RWPE1 (cell line): ENCODE data around the gene POLR3C.
"Not testable (repeated sequence)": the region's sequence is repeated elsewhere in the genome, so short reads cannot be mapped to it uniquely, and the experiment has no call there.

ENCODE experiments used
- CTCF ChIA-PET: fragments of 350-600 bp; sonication (Branson Sonifier 250); formaldehyde crosslinking; extraction: SDS; loops from one replicate; lab custom pipeline; 2021; lab: Yijun Ruan, JAX
- POLR2A ChIA-PET: fragments of 400-600 bp; formaldehyde crosslinking; extraction: SDS; loops from one replicate; lab custom pipeline; 2020; ENCODE audit warnings: antibody characterized with exemption; ENCODE audit not compliant: low non-redundant PET; lab: Yijun Ruan, JAX
- DNase-seq: peaks from one replicate; pipeline ENCODE4 v3.0.0; 2012; ENCODE audit warnings: low spot score
- H3K27ac ChIP-seq: fragments of 450-650 bp; 2 replicates; pipeline ENCODE4 v1.5.1; 2017
- TF ChIP-seq, protein P1 (sequence below): fragments of 450-650 bp; conservative IDR thresholded peaks from 2 replicates; pipeline ENCODE4 v1.5.1; 2017; ENCODE audit warnings: low read depth, mild to moderate bottlenecking

Gene POLR3C

DNA sequence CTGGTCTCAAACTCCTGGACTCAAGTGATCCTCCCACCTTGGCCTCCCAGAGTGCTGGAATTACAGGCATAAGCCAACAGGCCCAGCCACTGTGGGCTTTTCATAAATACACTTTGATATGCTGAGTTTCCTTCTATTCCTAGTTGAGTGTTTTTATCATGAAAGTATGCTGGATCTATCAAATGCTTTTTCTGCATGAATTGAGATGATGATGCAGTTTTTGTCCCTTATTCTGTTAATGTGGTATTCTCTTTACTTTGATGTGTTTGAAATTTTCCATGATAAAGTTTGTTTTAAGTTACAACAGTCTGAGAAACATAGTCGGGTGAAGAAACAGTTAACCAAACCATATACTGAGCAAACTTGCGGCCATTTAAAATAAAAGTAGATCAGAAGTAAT, 24.2 kb upstream of the POLR3C start:
- POLR2A ChIA-PET: no interaction called here
- no peak overlapping the region for H3K27ac ChIP-seq
- TF ChIP-seq, protein P1, sequence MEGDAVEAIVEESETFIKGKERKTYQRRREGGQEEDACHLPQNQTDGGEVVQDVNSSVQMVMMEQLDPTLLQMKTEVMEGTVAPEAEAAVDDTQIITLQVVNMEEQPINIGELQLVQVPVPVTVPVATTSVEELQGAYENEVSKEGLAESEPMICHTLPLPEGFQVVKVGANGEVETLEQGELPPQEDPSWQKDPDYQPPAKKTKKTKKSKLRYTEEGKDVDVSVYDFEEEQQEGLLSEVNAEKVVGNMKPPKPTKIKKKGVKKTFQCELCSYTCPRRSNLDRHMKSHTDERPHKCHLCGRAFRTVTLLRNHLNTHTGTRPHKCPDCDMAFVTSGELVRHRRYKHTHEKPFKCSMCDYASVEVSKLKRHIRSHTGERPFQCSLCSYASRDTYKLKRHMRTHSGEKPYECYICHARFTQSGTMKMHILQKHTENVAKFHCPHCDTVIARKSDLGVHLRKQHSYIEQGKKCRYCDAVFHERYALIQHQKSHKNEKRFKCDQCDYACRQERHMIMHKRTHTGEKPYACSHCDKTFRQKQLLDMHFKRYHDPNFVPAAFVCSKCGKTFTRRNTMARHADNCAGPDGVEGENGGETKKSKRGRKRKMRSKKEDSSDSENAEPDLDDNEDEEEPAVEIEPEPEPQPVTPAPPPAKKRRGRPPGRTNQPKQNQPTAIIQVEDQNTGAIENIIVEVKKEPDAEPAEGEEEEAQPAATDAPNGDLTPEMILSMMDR: no peak
- no peak for DNase-seq
- CTCF ChIA-PET: no interaction called here

DNA sequence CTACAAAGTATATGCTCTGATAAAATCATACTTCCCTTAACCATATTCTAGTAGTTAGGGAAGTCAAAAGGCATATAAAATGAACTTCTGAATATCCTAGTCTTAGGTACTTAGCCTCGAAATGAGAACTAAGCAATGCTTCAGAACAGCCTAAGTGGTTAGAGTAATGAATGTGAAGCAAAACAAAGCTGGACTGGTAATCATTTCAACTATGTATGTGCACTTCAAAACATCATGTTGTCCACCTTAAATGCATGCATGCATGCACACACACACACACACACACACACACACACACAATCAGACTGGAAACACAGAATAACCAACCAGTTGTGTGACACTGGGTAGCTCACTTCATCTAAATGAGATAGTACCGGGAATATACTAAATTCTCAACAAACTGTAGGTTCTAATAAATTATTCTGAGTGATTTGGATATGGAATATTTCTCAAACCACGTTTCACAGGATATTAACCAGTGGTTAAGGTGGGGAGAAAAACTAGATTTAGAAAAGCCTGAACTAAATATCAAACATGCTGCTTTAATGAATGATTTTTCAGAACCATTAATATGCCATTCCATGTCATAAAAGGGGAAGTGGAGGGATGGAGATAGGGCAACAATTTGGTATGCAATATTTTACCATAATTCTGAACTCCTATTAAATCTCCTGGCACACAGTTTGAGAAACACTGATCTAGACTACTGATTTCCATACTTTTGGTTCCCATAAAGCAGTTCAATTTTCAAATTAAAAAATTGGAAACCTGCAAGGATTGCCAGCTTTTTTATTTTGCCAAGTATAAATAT, 19.6 kb upstream of the POLR3C start:
- CTCF ChIA-PET: interaction anchor here (0.6 to 1.1 kb wide), 2 partner anchors 23 to 115 kb away, joined by 3 to 4 read pairs; no protein-coding TSS in a partner anchor
- no peak for DNase-seq
- H3K27ac ChIP-seq: no peak overlapping the region
- POLR2A ChIA-PET: no interaction called here
- TF ChIP-seq, protein P1: no peak

DNA sequence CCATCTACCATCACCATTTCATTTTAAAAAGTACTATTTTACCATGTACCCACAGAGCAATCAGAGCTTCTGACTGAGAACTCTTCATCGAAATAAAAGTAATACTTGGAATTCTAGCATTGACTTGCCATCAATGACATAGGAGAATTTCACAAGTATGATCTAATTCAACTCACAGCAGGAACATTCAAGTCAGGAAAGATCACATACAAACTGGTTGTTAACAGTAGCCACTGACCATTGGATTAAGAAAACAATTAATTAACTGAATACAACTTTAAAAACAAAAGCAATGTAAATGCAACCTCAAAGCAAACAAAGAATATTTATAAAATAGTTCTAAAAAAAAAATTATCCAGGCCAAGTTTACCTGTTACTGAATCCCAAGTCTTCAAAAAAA, 18.9 kb upstream of the POLR3C start:
- H3K27ac ChIP-seq: no peak overlapping the region
- TF ChIP-seq, protein P1: no peak
- no peak for DNase-seq
- POLR2A ChIA-PET: no interaction called here
- CTCF ChIA-PET: interaction anchor here (0.6 kb wide), 1 partner anchor 26 kb away, joined by 3 read pairs; no protein-coding TSS in a partner anchor

DNA sequence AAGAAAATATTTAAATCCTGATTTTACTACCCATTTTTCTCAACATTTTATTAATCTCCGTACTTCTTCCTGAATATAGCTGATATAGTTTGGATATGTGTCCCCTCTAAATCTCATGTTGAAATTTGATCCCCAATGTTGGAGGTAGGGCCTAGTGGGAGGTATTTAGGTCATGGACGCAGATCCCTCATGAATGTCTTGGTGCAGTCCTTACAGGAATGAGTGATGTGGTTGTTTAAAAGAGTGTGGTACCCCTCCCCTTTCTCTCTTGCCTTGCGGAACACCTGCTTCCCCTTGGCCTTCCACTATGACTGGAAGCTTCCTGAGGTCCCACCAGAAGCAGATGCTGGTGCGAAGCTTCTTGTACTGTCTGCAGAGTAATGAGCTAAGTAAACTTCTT, 17.6 kb upstream of the POLR3C start:
- TF ChIP-seq, protein P1: no peak
- H3K27ac ChIP-seq: no peak overlapping the region
- DNase-seq: no peak
- POLR2A ChIA-PET: no interaction called here
- CTCF ChIA-PET: no interaction called here

DNA sequence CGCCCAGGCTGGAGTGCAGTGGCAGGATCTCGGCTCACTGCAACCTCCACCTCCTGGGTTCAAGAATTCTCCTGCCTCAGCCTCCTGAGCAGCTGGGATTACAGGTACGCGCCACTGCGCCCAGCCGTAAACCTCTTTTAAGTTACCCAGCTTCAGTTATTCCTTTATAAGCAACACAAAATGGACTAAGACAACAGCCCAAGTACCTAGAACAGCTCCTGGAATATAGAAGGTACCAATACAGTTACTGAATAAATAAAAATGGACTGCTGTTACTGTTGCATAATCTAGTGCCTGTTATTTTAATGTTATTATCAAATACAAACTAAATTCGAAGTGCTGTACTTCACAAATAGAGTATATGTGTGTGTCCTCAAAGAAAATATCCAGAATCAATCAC, 17.2 kb upstream of the POLR3C start:
- CTCF ChIA-PET: no interaction called here
- H3K27ac ChIP-seq: no peak overlapping the region
- POLR2A ChIA-PET: no interaction called here
- no peak for DNase-seq
- TF ChIP-seq, protein P1: no peak

DNA sequence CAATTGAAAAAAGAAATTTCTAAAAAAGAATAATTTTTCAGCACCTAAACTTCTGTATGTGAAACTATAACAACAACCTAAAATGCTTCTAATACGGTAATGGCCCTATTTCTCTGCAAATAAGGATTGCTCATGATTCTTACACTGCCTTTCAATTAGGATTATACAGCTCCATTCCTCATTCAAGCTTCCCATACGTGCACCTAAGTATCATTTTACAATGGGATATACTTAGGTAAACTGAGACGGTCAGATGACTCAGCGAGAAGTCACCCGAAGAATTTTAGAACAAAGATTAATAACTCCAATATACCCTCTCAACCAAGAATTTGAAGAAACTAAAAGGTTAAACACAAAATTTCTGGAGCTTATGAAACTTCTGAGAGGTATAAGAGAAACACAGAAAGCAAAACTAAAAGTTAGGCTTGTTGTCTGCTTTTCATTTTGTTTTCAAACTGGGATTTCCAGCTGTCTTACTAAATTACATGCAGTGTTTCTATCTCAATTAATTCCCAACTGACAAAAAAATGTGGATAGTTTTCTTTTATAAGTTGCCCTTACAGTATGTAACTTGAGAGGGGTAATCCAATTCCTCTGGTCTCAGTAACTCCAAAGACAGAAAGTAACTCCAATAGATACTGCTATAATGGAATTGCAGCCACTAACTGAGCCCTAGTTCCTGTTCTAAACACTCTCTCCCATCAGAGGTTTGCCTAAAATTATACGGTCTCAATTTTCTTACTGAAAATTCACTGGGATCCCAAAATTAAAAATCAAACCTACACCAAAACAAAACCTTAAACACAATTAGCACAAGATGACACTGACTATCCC, 10.8 kb upstream of the POLR3C start:
- CTCF ChIA-PET, H3K27ac ChIP-seq, POLR2A ChIA-PET, DNase-seq: not testable (repeated sequence)

DNA sequence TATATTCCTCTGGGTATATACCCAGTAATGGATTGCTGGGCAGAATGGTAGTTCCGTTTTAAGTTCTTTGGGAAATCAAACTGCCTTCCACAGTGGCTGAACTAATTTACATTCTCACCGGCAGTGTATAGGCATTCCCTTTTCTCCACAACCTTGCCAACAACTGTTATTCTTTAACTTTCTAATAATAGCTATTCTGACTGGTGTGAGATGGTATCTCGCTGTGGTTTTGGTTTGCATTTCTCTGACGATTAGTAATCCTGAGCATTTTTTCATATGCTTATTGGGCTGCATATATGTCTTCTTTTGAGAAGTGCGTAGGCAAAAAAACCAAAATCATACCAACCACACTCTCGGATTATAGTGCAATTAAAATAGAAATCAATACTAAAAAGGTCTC, 5.9 kb upstream of the POLR3C start:
- POLR2A ChIA-PET, H3K27ac ChIP-seq, DNase-seq, CTCF ChIA-PET: not testable (repeated sequence)

DNA sequence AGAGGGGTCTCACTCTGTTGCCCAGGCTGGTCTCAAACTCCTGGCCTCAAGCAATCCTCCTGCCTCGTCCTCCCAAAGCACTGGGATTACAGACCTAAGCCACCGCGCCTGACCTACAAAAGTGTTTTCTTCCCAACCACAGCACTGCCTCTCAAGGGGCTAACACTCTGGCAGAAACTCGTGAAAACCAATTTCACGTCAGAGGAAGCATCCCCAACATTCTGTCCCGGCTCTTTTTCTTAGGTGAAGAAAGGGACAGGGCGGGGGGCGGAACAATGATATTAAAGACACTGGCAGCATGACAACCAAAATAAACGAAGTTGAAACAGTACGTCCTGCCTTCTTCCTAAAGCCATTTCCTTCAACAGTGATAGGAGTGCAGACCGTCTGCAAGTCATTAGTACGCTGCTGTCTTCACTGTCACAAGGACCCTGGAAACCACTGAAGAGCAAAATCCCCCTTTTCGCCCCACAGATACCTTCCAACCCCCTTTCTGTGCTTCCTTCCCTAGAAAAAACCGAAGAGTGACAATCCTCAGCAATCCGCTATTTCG, 1.1 kb upstream of the POLR3C start:
- POLR2A ChIA-PET, H3K27ac ChIP-seq, CTCF ChIA-PET, DNase-seq: not testable (repeated sequence)
